Measurements from ENCODE around the gene THBS1.

DNA sequence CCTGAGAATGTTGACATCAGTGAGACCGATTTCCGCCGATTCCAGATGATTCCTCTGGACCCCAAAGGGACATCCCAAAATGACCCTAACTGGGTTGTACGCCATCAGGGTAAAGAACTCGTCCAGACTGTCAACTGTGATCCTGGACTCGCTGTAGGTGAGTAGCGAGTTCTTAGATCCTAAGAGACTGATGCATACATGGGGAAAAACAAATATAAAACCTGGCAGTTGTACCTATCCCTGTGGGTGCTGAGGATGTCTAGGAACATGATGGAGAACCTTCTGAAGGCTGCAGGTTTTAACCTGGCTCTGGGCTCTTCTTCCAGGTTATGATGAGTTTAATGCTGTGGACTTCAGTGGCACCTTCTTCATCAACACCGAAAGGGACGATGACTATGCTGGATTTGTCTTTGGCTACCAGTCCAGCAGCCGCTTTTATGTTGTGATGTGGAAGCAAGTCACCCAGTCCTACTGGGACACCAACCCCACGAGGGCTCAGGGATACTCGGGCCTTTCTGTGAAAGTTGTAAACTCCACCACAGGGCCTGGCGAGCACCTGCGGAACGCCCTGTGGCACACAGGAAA lies 12.3 kb downstream of the THBS1 start:
- TF ChIP-seq CTCF (IDR thresholded peaks at IDR 0.05) (no peak), ZFX (IDR thresholded peaks at IDR 0.05; ENCODE audit: borderline replicate concordance) (no peak)
